ENCODE measurements around the gene MYOCOS. TPM values are rescaled to one million over a fixed set of nuclear protein-coding genes. Genes with fewer than 3 reads are reported as not detected.
A peak's percentile ranks its signal among the peaks of the same experiment; 100 is the strongest.

MYOCOS gene
- total and polyA plus RNA-seq, 9 of the 15 experiments (the other 6 are each of a cell fraction or from before 2014, with no cell fraction given): 0.07 TPM; not detected in 7

DNA sequence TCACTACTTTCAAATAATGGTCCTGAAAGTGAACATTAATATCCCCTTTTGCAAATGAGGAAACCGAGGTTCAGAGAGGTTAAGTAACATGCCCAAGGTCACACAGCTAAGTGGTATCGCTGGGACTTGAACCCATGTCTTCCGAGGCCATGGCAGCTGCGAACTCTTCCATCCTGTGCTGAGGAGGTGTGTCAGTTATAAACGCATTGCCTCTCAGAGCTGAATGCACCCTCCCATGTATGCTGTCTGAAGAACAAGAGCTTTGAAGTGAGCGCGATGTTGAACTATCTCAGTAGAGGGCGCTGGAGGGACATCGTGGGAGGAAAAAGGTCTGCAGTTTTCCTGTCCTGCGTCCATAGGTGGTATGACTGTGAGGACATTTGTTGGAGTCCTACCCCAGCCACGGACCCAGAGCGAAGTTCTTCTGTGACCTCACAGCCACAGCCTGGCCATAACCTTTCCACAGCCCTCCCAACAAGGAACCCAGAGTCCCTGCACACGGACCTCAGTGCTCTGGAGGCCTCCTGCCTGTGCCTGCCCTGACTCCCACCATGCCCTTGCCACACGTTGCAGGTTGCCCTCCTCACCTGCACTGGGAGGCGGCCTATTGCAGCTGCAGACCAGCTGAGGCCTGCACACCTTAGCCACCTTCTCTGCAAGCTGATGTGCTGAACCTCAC lies 22.9 kb downstream of the MYOCOS start (continued):
- TF ChIP-seq ETV1 (tag; conservative IDR thresholded peaks at IDR 0.05; ENCODE audit: low read depth): peak; percentile 4; the same call in 1 of the 2 replicates

DNA sequence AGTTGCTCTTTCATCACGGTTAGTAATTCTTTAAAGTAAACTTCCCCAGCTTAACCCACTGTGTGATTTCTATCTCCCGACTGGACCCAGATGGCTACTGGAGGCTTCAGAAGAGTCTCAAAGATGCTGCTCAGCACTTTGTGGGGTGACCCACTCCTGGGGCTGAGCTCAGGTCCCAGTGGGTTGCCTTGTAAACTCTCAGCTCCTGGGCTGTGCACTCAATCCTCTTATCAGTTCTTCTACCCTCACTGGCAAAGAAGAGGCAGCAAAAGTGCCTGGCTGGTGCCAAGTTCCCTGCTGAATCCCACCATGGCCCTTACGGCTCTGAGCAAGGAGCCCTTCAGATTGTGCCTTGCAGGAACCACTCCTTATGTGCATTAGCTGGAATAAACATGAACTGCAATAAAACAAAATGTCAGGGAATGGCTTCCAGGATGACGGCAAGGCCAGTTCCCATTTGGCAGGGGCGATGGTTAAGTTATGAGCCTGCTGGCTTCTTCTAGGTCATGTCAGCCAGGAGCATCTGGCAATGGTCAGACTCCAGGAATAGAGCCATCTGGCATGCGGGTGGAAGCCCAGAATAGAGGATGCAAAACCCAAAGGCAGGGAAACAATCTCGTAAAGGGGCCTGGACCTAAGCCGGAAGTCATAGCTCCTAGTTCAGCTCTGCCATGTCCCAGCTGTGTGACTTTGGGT lies 23.7 kb downstream of the MYOCOS start:
- peak overlapping the region in 1 of 2 experiments; percentile 12; a peak in 1 of 4 replicates for H3K9ac ChIP-seq (ENCODE audit: insufficient read depth in 1 of 2, low read depth in 2 of 2, low read length in 2 of 2)
- no peaks in the 10 kb centered on the region for H3K79me2 ChIP-seq (ENCODE audit: control insufficient read depth, insufficient read depth, low read length)
- no peaks in the 10 kb centered on the region for H3K9me1 ChIP-seq (ENCODE audit: control insufficient read depth, insufficient read depth, low read length)
- no peak overlapping the region for H3K4me2 ChIP-seq (ENCODE audit: insufficient read depth, low read length)
- CTCF ChIA-PET (ENCODE audit: low intra/inter-chr PET ratio): interaction anchor here (1.5 kb wide), 1 partner anchor 339 kb away, joined by 6 read pairs; no protein-coding TSS in a partner anchor
- no peaks in the 10 kb centered on the region for H3K9me3 ChIP-seq (replicated peaks; ENCODE audit: control insufficient read depth, insufficient read depth, low read depth, low read length)
- peak overlapping the region; percentile 87; the same call in 1 of the 2 replicates for H2AFZ ChIP-seq (ENCODE audit: low read depth, low read length)
- H4K20me1 ChIP-seq (replicated peaks; ENCODE audit: control insufficient read depth, insufficient read depth, low read length): no peaks in the 10 kb centered on the region
- no peaks in the 10 kb centered on the region for H3K36me3 ChIP-seq (ENCODE audit: control insufficient read depth, insufficient read depth, low read length)
- intact Hi-C loops (cut with micrococcal nuclease) (loop anchor here (1.0 to 10.0 kb wide), 6 partner anchors 71 to 779 kb away; partner anchors contain the start of genes C1orf105, DNM3 and METTL13), in situ Hi-C loops (cut with MboI) (no loop called here)
- TF ChIP-seq RBM25 (IDR thresholded peaks at IDR 0.05; ENCODE audit: low read depth, low read length, severe bottlenecking) (peak; percentile 97), MECOM (CRISPR knock-in tag; IDR thresholded peaks at IDR 0.05) (no peak)
- H3K27me3 ChIP-seq (ENCODE audit: control insufficient read depth in 2 of 2, insufficient read depth in 2 of 2, low read length in 2 of 2): peaks cover 4 to 23% of the 10 kb centered on the region in 2 experiments; a peak in 3 of 5 replicates
- ATAC-seq (peak; percentile 3; the same call in 2 of the 3 replicates), FAIRE-seq (no peak), DNase-seq (ENCODE audit: extremely low read depth in 1 of 4, low spot score in 3 of 4) (no peak)
- BruUV-seq (replicated peaks): no TSS peak
- POLR2A ChIA-PET: interaction anchor here (0.5 to 1.7 kb wide), 3 partner anchors 11 to 887 kb away, joined by 3 to 6 read pairs (median 4); partner anchors contain the start of gene SUCO
- 25% methylated on average over 8 of the region's 8 CpGs for WGBS (ENCODE audit: insufficient coverage, low coverage, missing lambda C conversion rate)
- H3K27ac ChIP-seq (ENCODE audit: extremely low read depth, low read depth, low read length): no peak overlapping the region
- no peak overlapping the region for H3K4me3 ChIP-seq
- H3K4me1 ChIP-seq (replicated peaks in 1 of 2; ENCODE audit: control insufficient read depth in 2 of 2, insufficient read depth in 2 of 2, low read length in 2 of 2): peaks cover 0 to 4% of the 10 kb centered on the region in 2 experiments; a peak in 2 of 5 replicates
